ENCODE measurements around the gene USH2A. TPM values are rescaled to one million over a fixed set of nuclear protein-coding genes. Genes with fewer than 3 reads are reported as not detected.

Gene USH2A
- total and polyA plus RNA-seq, 8 donors = 0.03 to 0.06 (median 0.04) TPM; not detected in 2

DNA sequence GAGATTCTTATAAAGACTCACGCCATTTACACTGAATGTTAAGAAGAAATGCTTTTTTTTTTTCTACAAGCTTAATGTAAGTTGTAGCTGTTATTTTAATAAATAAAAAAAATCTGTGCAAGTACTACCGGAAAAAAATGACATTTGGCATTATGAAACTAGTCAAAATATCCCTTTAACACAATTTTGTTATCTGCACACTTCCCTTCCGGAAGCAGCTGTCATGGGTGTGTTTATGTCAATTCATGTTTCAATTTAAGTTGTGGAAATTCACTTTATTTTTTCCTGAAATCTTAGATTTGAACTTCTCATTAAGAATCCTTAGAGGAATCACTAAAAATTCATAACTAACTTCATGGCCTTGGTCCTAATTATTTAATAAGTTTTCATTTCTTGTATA lies 548.0 kb downstream of the USH2A start:
- DNase-seq = no peak

DNA sequence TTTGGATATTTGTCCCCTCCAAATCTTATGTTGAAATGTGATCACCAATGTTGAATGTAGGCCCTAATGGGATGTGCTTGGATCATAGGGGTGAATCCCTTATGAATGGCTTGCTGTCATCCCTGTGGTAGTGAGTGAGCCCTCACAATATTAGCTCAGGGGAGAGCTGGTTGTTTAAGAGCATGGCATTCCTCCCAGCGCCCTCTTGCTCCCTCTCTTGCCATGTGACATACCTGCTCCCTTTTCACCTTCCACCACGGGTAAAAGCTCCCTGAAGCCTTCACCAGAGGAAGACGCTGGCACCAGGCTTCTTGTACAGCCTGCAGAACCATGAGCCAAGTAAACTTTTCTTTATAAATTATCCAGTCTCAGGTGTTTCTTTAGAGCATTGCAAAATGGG lies 550.6 kb downstream of the USH2A start:
- Histone ChIP-seq H3K27me3 (no peaks in the 10 kb centered on the region), H3K36me3 (no peaks in the 10 kb centered on the region), H3K4me3 (no peak overlapping the region), H3K4me1 (no peaks in the 10 kb centered on the region), H3K27ac (no peak overlapping the region), H3K9me3 (no peaks in the 10 kb centered on the region)
- DNase-seq (no peak), ATAC-seq (no peak)
- TF ChIP-seq, protein P1, sequence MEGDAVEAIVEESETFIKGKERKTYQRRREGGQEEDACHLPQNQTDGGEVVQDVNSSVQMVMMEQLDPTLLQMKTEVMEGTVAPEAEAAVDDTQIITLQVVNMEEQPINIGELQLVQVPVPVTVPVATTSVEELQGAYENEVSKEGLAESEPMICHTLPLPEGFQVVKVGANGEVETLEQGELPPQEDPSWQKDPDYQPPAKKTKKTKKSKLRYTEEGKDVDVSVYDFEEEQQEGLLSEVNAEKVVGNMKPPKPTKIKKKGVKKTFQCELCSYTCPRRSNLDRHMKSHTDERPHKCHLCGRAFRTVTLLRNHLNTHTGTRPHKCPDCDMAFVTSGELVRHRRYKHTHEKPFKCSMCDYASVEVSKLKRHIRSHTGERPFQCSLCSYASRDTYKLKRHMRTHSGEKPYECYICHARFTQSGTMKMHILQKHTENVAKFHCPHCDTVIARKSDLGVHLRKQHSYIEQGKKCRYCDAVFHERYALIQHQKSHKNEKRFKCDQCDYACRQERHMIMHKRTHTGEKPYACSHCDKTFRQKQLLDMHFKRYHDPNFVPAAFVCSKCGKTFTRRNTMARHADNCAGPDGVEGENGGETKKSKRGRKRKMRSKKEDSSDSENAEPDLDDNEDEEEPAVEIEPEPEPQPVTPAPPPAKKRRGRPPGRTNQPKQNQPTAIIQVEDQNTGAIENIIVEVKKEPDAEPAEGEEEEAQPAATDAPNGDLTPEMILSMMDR (IDR thresholded peaks at IDR 0.05) = no peak
- intact Hi-C loops (cut with DNase I) = no loop called here

More for the DNA sequence above, 548.0 kb downstream of the USH2A start:
- no peak for ATAC-seq
- Histone ChIP-seq H3K36me3 (no peaks in the 10 kb centered on the region), H3K9me3 (no peaks in the 10 kb centered on the region), H3K4me1 (no peaks in the 10 kb centered on the region), H3K4me3 (no peak overlapping the region), H3K27me3 (no peaks in the 10 kb centered on the region), H3K27ac (no peak overlapping the region)
- intact Hi-C loops (cut with DNase I) = no loop called here
- TF ChIP-seq, protein P1 (IDR thresholded peaks at IDR 0.05) = no peak

DNA sequence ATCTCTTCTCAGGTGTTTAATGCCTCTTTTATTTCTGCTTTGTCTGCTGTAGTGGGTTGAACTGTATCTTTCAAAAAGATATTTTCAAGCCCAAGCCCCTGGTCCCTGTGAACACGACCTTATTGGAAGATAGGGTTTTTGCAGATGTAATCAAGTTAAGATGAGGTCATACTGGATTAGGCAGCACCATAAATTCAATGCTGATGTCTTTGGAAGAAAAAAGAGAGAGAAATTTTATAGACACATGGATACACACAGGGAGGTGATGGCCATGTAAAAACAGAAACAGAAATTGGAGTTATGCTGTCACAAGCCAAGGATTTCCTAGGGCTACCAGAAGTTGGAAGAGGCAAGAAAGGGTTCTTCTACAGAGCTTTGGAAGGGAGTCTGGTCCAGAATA lies 554.7 kb downstream of the USH2A start:
- intact Hi-C loops (cut with DNase I) = no loop called here
- ATAC-seq (no peak), DNase-seq (no peak)
- Histone ChIP-seq H3K9me3 (no peaks in the 10 kb centered on the region), H3K27me3 (no peaks in the 10 kb centered on the region), H3K4me3 (no peak overlapping the region), H3K36me3 (no peaks in the 10 kb centered on the region), H3K4me1 (no peaks in the 10 kb centered on the region), H3K27ac (no peak overlapping the region)
- TF ChIP-seq, protein P1 (IDR thresholded peaks at IDR 0.05) = no peak

DNA sequence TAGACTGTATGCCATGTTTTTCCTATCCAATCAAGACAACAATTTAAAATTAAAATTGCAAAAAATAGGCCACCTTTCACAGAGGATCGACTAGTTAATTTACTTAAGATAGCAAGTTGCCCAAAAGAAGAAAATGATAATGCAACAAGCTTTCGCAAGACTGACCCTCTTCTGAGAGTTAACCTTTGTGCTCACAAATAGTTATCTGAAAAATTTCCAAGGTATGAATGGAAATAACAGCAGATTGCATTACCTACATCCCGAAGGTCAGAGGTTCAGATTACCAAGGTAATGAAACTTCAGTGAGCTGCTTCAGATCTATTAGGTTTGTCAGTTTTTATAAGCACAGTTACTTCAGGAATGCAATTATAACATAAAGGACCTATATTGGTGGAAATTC lies 558.2 kb downstream of the USH2A start:
- TF ChIP-seq, protein P1 (IDR thresholded peaks at IDR 0.05) = no peak
- no peak overlapping the region for H3K27ac ChIP-seq
- ATAC-seq (no peak), DNase-seq (no peak)
- H3K4me1 ChIP-seq = no peaks in the 10 kb centered on the region
- intact Hi-C loops (cut with DNase I) = no loop called here
- no peaks in the 10 kb centered on the region for H3K9me3 ChIP-seq
- no peak overlapping the region for H3K4me3 ChIP-seq
- no peaks in the 10 kb centered on the region for H3K27me3 ChIP-seq
- no peaks in the 10 kb centered on the region for H3K36me3 ChIP-seq

DNA sequence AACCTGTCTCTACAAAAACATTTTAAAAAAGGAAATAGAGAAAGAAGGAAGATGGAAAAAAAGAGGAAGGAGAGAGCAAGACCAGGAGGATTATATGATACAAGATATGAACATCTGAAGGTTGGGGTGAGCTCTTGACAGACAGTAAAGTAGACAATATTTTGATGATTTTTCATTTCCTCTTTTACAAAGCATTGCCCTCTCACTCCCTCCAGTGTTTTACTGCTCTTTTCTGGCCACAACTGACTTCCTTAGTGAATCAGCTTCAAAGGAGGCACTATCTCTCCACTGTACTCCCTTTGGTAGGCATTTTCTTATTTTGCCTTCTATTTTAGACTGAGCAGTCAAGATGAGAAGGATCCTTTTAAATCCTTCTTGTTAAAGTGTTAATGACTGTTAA lies 559.5 kb downstream of the USH2A start:
- Histone ChIP-seq H3K4me1 (no peaks in the 10 kb centered on the region), H3K27ac (no peak overlapping the region), H3K9me3 (no peaks in the 10 kb centered on the region), H3K36me3 (no peaks in the 10 kb centered on the region), H3K27me3 (no peaks in the 10 kb centered on the region), H3K4me3 (no peak overlapping the region)
- ATAC-seq = no peak
- no peak for DNase-seq
- intact Hi-C loops (cut with DNase I) = no loop called here
- TF ChIP-seq, protein P1 (IDR thresholded peaks at IDR 0.05) = no peak

Data from left lung (tissue), 10 donors.